ENCODE data around the gene RNF213.

RNF213 gene

GRCh38 chr17:80356231-80356856 lies 95.7 kb downstream of the RNF213 start:
- TF ChIP-seq CTCF (IDR thresholded peaks at IDR 0.05; ENCODE audit: low read depth, low read length): no peak
- Histone ChIP-seq H3K9me3 (ENCODE audit: severe bottlenecking) (peaks cover 7% of the 10 kb centered on the region), H3K27ac (no peak overlapping the region), H3K36me3 (peaks cover 87% of the 10 kb centered on the region), H3K4me3 (ENCODE audit: low read depth, low read length) (no peak overlapping the region), H3K27me3 (ENCODE audit: insufficient read depth, low read depth, severe bottlenecking) (no peaks in the 10 kb centered on the region)
- no peak for DNase-seq

- DNase-seq: no peak
- peaks cover 87% of the 10 kb centered on the region for H3K36me3 ChIP-seq
- H3K27ac ChIP-seq: no peak overlapping the region
- H3K4me3 ChIP-seq (ENCODE audit: low read depth, low read length): no peak overlapping the region
- no peak for TF ChIP-seq CTCF (IDR thresholded peaks at IDR 0.05; ENCODE audit: low read depth, low read length)
- H3K9me3 ChIP-seq (ENCODE audit: severe bottlenecking): peaks cover 7% of the 10 kb centered on the region
- no peaks in the 10 kb centered on the region for H3K27me3 ChIP-seq (ENCODE audit: insufficient read depth, low read depth, severe bottlenecking)
These were observed 97.5 kb downstream of the RNF213 start for GRCh38 chr17:80358131-80358530.

- Histone ChIP-seq H3K27me3 (ENCODE audit: insufficient read depth, low read depth, severe bottlenecking) (no peaks in the 10 kb centered on the region), H3K27ac (no peak overlapping the region), H3K4me3 (ENCODE audit: low read depth, low read length) (no peak overlapping the region), H3K36me3 (peaks cover 87% of the 10 kb centered on the region), H3K9me3 (ENCODE audit: severe bottlenecking) (peaks cover 7% of the 10 kb centered on the region)
- DNase-seq: no peak
- TF ChIP-seq CTCF (IDR thresholded peaks at IDR 0.05; ENCODE audit: low read depth, low read length): no peak
These were observed 98.2 kb downstream of the RNF213 start for GRCh38 chr17:80358861-80359260.

GRCh38 chr17:80359422-80360110 lies 98.9 kb downstream of the RNF213 start:
- DNase-seq: no peak
- Histone ChIP-seq H3K27ac (no peak overlapping the region), H3K4me3 (ENCODE audit: low read depth, low read length) (no peak overlapping the region), H3K27me3 (ENCODE audit: insufficient read depth, low read depth, severe bottlenecking) (no peaks in the 10 kb centered on the region), H3K36me3 (peaks cover 87% of the 10 kb centered on the region), H3K9me3 (ENCODE audit: severe bottlenecking) (peaks cover 7% of the 10 kb centered on the region)
- no peak for TF ChIP-seq CTCF (IDR thresholded peaks at IDR 0.05; ENCODE audit: low read depth, low read length)

DNA sequence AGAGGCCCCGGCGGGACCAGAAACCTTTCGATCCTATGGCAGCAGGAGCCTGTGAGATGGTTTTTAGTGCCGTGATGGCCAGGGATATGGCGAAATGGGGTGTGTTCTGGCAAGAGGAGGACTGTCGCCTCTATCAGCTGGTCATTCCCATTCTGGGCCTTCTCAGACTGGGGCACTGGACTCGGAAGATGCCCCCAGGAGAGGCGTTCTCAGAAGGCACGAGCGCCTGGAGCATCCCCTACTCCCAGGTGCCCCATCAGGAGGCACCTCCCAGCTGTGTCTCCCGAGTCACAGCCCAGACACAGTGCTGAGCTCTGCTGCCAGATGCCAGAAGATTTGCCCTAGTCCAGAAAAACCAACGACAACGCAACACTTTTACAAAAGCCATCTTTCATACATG lies 99.7 kb downstream of the RNF213 start:
- no peak for TF ChIP-seq CTCF (IDR thresholded peaks at IDR 0.05; ENCODE audit: low read depth, low read length)
- DNase-seq: no peak
- H3K9me3 ChIP-seq (ENCODE audit: severe bottlenecking): peaks cover 7% of the 10 kb centered on the region
- no peak overlapping the region for H3K27ac ChIP-seq
- no peak overlapping the region for H3K4me3 ChIP-seq (ENCODE audit: low read depth, low read length)
- H3K36me3 ChIP-seq: peaks cover 90% of the 10 kb centered on the region
- no peaks in the 10 kb centered on the region for H3K27me3 ChIP-seq (ENCODE audit: insufficient read depth, low read depth, severe bottlenecking)
